K562 (cell line): Measurements from ENCODE around the gene SFTPB. TPM values are rescaled to one million over a fixed set of nuclear protein-coding genes. Genes with fewer than 3 reads are reported as not detected.

ENCODE experiments used
- CBX1 ChIP-seq: sonication (generic); IDR thresholded peaks from 2 replicates; pipeline ENCODE4 v1.6.1; 2016; ENCODE audit warnings: antibody characterized with exemption, low read depth, mild to moderate bottlenecking
- E2F8 ChIP-seq: fragments of 450-650 bp; IDR thresholded peaks from 2 replicates; pipeline ENCODE4 v1.7.1; 2018; ENCODE audit warnings: mild to moderate bottlenecking, low read depth; ENCODE audit not compliant: partially characterized antibody
- HNRNPLL ChIP-seq: fragments of 200-400 bp; formaldehyde crosslinking; IDR thresholded peaks from 2 replicates; pipeline ENCODE4 v1.6.1; 2017; ENCODE audit warnings: low read length, low read depth, mild to moderate bottlenecking; ENCODE audit not compliant: poor library complexity, severe bottlenecking
- RNF2 ChIP-seq: sonication (generic); IDR thresholded peaks from 2 replicates; pipeline ENCODE4 v1.6.1; 2016
- RUNX1 ChIP-seq: sonication (generic); IDR thresholded peaks from 2 replicates; pipeline ENCODE4 v1.6.1; 2016; ENCODE audit warnings: antibody characterized with exemption, low read depth
- SMAD2 ChIP-seq: fragments of 150-350 bp; IDR thresholded peaks from 2 replicates; pipeline ENCODE4 v1.6.1; 2014; ENCODE audit warnings: low read depth, mild to moderate bottlenecking, low read length
- SOX6 ChIP-seq: fragments of 450-650 bp; IDR thresholded peaks from 2 replicates; pipeline ENCODE4 v1.6.1; 2014; ENCODE audit warnings: mild to moderate bottlenecking
- TEAD1 ChIP-seq, 2 experiments: fragments of 450-650 bp in 1 of 2; sonication (generic) in 1 of 2; formaldehyde crosslinking; IDR thresholded peaks; 2 replicates each; pipeline versions ENCODE4 v1.4.0 to v1.8.0; 2020 to 2022; ENCODE audit warnings: mild to moderate bottlenecking in 2 of 2, missing genetic modification reagents in 1 of 2
- polyA plus RNA-seq, 8 experiments: library from polyadenylated mRNA; depleted of rRNA in 4 of 8; stranded (reverse) in 5 of 8; unstranded in 3 of 8; fragments of >200 nt; fragmentation: Nextera tagmentation in 2 of 8; fragmentation: Illumina TruSeq in 1 of 8; extraction: Ambion mirVana in 2 of 8; extraction: Trizol in 1 of 8; gene quantifications; 2 replicates each; pipeline versions ENCODE4 v1.2.1 to v1.2.3, GENCODE V29; 2011 to 2014; ENCODE audit warnings: inconsistent platforms in 1 of 8, missing spikeins in 1 of 8
- total RNA-seq, 7 experiments: library from RNA; depleted of rRNA in 6 of 7; stranded (reverse); fragments of >200 nt in 6 of 7; fragmentation: Illumina TruSeq in 2 of 7; extraction: Trizol in 2 of 7; gene quantifications; 2 replicates each; pipeline versions ENCODE4 v1.2.1 to v1.2.3, GENCODE V29; 2011 to 2021; ENCODE audit warnings: low replicate concordance in 1 of 7

Gene SFTPB
- total and polyA plus RNA-seq, 9 of the 15 experiments (the other 6 are each of a cell fraction or from before 2014, with no cell fraction given) = 0.03 to 7.0 TPM; not detected in 7

- no peak for TF ChIP-seq SMAD2
- peak; percentile 85 for TF ChIP-seq HNRNPLL
- TF ChIP-seq CBX1 = no peak
- no peak for TF ChIP-seq RUNX1
- peak; percentile 53 for TF ChIP-seq E2F8
- peak; percentile 25; the same call in 1 of the 2 replicates for TF ChIP-seq RNF2
- peak; percentile 77 for TF ChIP-seq SOX6
- TF ChIP-seq TEAD1 (CRISPR knock-in tag; IDR thresholded peaks at IDR 0.05) = peak in 1 of 2 experiments; percentile 47; a peak in 1 of 4 replicates
Measured at GRCh38 chr2:85704800-85705679, 37.0 kb upstream of the SFTPB start (continued).
